ENCODE results near the gene TTR.

DNA sequence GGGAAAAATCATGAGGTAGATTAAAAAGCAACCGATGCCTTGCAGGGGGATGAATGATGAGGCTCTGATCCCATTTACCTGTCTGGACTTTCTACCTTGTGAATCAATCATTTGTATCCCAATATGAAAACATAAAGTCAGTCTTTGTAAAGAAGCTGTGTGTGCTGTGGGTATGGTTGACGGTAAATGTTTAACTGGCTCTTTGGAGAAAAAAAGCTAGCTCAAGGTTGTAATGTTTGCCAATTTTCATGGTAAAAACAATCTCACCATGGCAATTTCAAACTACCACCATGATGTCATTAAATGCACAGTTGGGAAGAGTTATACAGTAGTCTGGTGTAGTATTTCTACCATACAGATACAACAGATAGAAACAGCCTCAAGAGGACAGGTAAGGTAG lies 14.6 kb downstream of the TTR start:
- TF ChIP-seq, protein P1, sequence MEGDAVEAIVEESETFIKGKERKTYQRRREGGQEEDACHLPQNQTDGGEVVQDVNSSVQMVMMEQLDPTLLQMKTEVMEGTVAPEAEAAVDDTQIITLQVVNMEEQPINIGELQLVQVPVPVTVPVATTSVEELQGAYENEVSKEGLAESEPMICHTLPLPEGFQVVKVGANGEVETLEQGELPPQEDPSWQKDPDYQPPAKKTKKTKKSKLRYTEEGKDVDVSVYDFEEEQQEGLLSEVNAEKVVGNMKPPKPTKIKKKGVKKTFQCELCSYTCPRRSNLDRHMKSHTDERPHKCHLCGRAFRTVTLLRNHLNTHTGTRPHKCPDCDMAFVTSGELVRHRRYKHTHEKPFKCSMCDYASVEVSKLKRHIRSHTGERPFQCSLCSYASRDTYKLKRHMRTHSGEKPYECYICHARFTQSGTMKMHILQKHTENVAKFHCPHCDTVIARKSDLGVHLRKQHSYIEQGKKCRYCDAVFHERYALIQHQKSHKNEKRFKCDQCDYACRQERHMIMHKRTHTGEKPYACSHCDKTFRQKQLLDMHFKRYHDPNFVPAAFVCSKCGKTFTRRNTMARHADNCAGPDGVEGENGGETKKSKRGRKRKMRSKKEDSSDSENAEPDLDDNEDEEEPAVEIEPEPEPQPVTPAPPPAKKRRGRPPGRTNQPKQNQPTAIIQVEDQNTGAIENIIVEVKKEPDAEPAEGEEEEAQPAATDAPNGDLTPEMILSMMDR (IDR thresholded peaks at IDR 0.05; ENCODE audit: insufficient read depth, low read length) = no peak
- TF ChIP-seq, protein P2, sequence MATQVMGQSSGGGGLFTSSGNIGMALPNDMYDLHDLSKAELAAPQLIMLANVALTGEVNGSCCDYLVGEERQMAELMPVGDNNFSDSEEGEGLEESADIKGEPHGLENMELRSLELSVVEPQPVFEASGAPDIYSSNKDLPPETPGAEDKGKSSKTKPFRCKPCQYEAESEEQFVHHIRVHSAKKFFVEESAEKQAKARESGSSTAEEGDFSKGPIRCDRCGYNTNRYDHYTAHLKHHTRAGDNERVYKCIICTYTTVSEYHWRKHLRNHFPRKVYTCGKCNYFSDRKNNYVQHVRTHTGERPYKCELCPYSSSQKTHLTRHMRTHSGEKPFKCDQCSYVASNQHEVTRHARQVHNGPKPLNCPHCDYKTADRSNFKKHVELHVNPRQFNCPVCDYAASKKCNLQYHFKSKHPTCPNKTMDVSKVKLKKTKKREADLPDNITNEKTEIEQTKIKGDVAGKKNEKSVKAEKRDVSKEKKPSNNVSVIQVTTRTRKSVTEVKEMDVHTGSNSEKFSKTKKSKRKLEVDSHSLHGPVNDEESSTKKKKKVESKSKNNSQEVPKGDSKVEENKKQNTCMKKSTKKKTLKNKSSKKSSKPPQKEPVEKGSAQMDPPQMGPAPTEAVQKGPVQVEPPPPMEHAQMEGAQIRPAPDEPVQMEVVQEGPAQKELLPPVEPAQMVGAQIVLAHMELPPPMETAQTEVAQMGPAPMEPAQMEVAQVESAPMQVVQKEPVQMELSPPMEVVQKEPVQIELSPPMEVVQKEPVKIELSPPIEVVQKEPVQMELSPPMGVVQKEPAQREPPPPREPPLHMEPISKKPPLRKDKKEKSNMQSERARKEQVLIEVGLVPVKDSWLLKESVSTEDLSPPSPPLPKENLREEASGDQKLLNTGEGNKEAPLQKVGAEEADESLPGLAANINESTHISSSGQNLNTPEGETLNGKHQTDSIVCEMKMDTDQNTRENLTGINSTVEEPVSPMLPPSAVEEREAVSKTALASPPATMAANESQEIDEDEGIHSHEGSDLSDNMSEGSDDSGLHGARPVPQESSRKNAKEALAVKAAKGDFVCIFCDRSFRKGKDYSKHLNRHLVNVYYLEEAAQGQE (IDR thresholded peaks at IDR 0.05; ENCODE audit: insufficient replicate concordance, low read depth) = no peak
- TF ChIP-seq GABPA (IDR thresholded peaks at IDR 0.05; ENCODE audit: low read depth) (no peak), POLR2AphosphoS5 (IDR thresholded peaks at IDR 0.05; ENCODE audit: low read depth) (no peak), SPI1 (IDR thresholded peaks at IDR 0.05; ENCODE audit: borderline replicate concordance, low read depth) (no peak)

Data from HL-60 (cell line).